PC-9 (cell line): ENCODE data around the gene LRRC27. TPM values are rescaled to one million over a fixed set of nuclear protein-coding genes. Genes with fewer than 3 reads are reported as not detected.

Experiments
- BruUV-seq: library from RNA; stranded (reverse); fragments of 400-500 nt; replicated peaks from 2 replicates; lab custom pipeline; 2021; lab: Mats Ljungman, UMichigan
- CTCF ChIA-PET: fragments of 300-600 bp; sonication (Branson Sonifier 250); formaldehyde crosslinking; loops from one replicate; lab custom pipeline; 2022; ENCODE audit warnings: antibody characterized with exemption; lab: Charles Lee
- POLR2A ChIA-PET: fragments of 300-600 bp; sonication (Branson Sonifier 250); formaldehyde crosslinking; loops from one replicate; lab custom pipeline; 2022; ENCODE audit warnings: antibody characterized with exemption; ENCODE audit not compliant: unreplicated experiment; lab: Charles Lee
- DNase-seq, 2 experiments: peaks; one replicate each; pipeline versions ENCODE4 v3.0.0 to v3.0.0-alpha.2; 2015 to 2022; ENCODE audit warnings: mixed read lengths in 1 of 2
- H2AFZ ChIP-seq: fragments of 200-600 bp; sonication (generic); 2 replicates; pipeline ENCODE4 v1.8.1; 2017; ENCODE audit warnings: antibody characterized with exemption
- H3F3A ChIP-seq: fragments of 200-600 bp; sonication (generic); 2 replicates; pipeline ENCODE4 v1.8.1; 2017; ENCODE audit warnings: antibody characterized with exemption, mild to moderate bottlenecking, low read depth; ENCODE audit not compliant: insufficient read depth
- H3K27ac ChIP-seq: fragments of 200-600 bp; sonication (generic); 2 replicates; pipeline ENCODE4 v1.6.1; 2016; ENCODE audit warnings: mixed run types
- H3K27me3 ChIP-seq: fragments of 200-600 bp; sonication (generic); 2 replicates; pipeline ENCODE4 v1.6.1; 2016; ENCODE audit warnings: low read depth, mixed run types; ENCODE audit not compliant: insufficient read depth
- H3K36me3 ChIP-seq: fragments of 200-600 bp; sonication (generic); 2 replicates; pipeline ENCODE4 v1.6.1; 2016; ENCODE audit warnings: low read depth, mixed run types
- H3K4me1 ChIP-seq: fragments of 200-600 bp; sonication (generic); replicated peaks from 2 replicates; pipeline ENCODE4 v1.6.1; 2016; ENCODE audit warnings: mixed run types; ENCODE audit not compliant: insufficient read depth
- H3K4me2 ChIP-seq: fragments of 200-600 bp; sonication (generic); 2 replicates; pipeline ENCODE4 v1.6.1; 2017; ENCODE audit warnings: mixed run types
- H3K4me3 ChIP-seq: fragments of 200-600 bp; sonication (generic); 2 replicates; pipeline ENCODE4 v1.6.1; 2016; ENCODE audit warnings: mixed run types
- H3K79me2 ChIP-seq: fragments of 200-600 bp; sonication (generic); 2 replicates; pipeline ENCODE4 v1.6.1; 2017; ENCODE audit warnings: low read depth, mixed run types
- H3K9me2 ChIP-seq: fragments of 200-600 bp; sonication (generic); 2 replicates; pipeline ENCODE4 v1.8.1; 2017; ENCODE audit warnings: mild to moderate bottlenecking; ENCODE audit not compliant: insufficient read depth
- H3K9me3 ChIP-seq: fragments of 200-600 bp; sonication (generic); 2 replicates; pipeline ENCODE4 v1.8.1; 2016; ENCODE audit warnings: low read depth; ENCODE audit not compliant: insufficient read depth
- H4K20me1 ChIP-seq: fragments of 200-600 bp; sonication (generic); 2 replicates; pipeline ENCODE4 v1.8.1; 2017; ENCODE audit not compliant: insufficient read depth
- CTCF ChIP-seq: fragments of 200-600 bp; sonication (generic); conservative IDR thresholded peaks from 2 replicates; pipeline ENCODE4 v1.6.1; 2017; ENCODE audit warnings: mixed run types, antibody characterized with exemption, mild to moderate bottlenecking, moderate library complexity
- EZH2 ChIP-seq: fragments of 200-600 bp; sonication (generic); IDR thresholded peaks from 2 replicates; pipeline ENCODE4 v1.8.0; 2017; ENCODE audit warnings: antibody characterized with exemption, low read depth
- intact Hi-C: fragments of 100-400 bp; cut with micrococcal nuclease; formaldehyde crosslinking; loops from one replicate; pipeline ENCODE4 v1.10.0; 2022; ENCODE audit not compliant: unreplicated experiment
- total RNA-seq: library from RNA; stranded (reverse); gene quantifications from 2 replicates; pipeline ENCODE4 v1.2.3, GENCODE V29; 2021

Gene LRRC27
- total RNA-seq, 1 experiment from 2014 or later = 10.0 TPM

- no peak for DNase-seq
- intact Hi-C loops = loop anchor here (10.0 kb wide), 1 partner anchor 253 kb away; no protein-coding TSS in a partner anchor
- TF ChIP-seq EZH2 (no peak), CTCF (no peak)
- H3K4me3 ChIP-seq = no peak overlapping the region
- no peaks in the 10 kb centered on the region for H3F3A ChIP-seq
- CTCF ChIA-PET = no interaction called here
- H3K79me2 ChIP-seq = no peaks in the 10 kb centered on the region
- H3K36me3 ChIP-seq = no peaks in the 10 kb centered on the region
- POLR2A ChIA-PET = no interaction called here
- no peaks in the 10 kb centered on the region for H3K4me1 ChIP-seq
- no TSS peak for BruUV-seq
- H2AFZ ChIP-seq = no peak overlapping the region
- no peaks in the 10 kb centered on the region for H4K20me1 ChIP-seq
- H3K4me2 ChIP-seq = no peak overlapping the region
- no peaks in the 10 kb centered on the region for H3K27me3 ChIP-seq
- H3K9me3 ChIP-seq = no peaks in the 10 kb centered on the region
- no peak overlapping the region for H3K27ac ChIP-seq
- H3K9me2 ChIP-seq = no peaks in the 10 kb centered on the region
These were observed 49.7 kb downstream of the LRRC27 start for GRCh38 chr10:132381741-132382140.

DNA sequence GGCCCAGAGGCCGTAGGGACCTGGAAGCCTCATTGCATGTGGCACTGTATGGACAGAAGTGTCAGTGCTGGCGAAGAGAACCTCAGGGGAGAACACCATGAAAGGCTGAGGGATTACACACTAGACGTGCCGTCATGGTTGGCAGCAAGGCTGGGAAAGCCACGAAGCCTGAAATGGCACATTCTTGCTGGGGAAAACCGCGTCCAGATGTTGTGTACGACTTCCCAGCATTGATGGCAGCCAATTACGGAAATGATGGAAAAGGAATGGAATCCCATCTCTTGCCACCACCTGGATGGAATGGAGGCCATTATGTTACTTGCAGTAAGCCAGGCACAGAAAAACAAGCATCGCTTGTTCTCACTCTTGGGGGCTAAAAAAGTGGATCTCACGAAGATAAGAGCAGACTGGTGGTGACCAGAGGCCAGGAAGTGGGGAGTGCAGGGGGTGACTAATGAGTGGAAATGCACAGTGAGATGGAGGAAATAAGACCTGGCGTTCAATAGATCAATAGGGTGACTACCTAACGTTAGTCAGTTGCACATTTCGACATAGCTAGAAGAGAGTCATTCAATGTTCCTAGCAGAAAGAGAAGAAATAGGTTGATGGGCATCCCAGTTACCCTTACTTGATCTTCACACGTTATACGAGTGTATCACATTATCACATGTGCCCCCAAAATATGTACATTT lies 50.4 kb downstream of the LRRC27 start:
- BruUV-seq = no TSS peak
- Histone ChIP-seq H2AFZ (no peak overlapping the region), H3K27ac (no peak overlapping the region), H3K9me2 (no peaks in the 10 kb centered on the region), H4K20me1 (no peaks in the 10 kb centered on the region), H3K4me1 (no peaks in the 10 kb centered on the region), H3K27me3 (no peaks in the 10 kb centered on the region), H3K36me3 (no peaks in the 10 kb centered on the region), H3K79me2 (no peaks in the 10 kb centered on the region), H3K4me2 (no peak overlapping the region), H3K4me3 (no peak overlapping the region), H3F3A (no peaks in the 10 kb centered on the region), H3K9me3 (no peaks in the 10 kb centered on the region)
- CTCF ChIA-PET = no interaction called here
- TF ChIP-seq CTCF (no peak), EZH2 (no peak)
- POLR2A ChIA-PET = no interaction called here
- DNase-seq = no peak
- intact Hi-C loops = loop anchor here (10.0 kb wide), 1 partner anchor 252 kb away; no protein-coding TSS in a partner anchor

GRCh38 chr10:132383101-132383500 lies 51.1 kb downstream of the LRRC27 start:
- H3K27me3 ChIP-seq = no peaks in the 10 kb centered on the region
- no peaks in the 10 kb centered on the region for H3K9me2 ChIP-seq
- no peaks in the 10 kb centered on the region for H3K9me3 ChIP-seq
- no TSS peak for BruUV-seq
- H3K4me2 ChIP-seq = no peak overlapping the region
- H3K27ac ChIP-seq = no peak overlapping the region
- ChIA-PET CTCF (no interaction called here), POLR2A (no interaction called here)
- H3K36me3 ChIP-seq = no peaks in the 10 kb centered on the region
- H4K20me1 ChIP-seq = no peaks in the 10 kb centered on the region
- no peak for DNase-seq
- H3F3A ChIP-seq = no peaks in the 10 kb centered on the region
- TF ChIP-seq EZH2 = no peak
- no peak for TF ChIP-seq CTCF
- no peak overlapping the region for H2AFZ ChIP-seq
- no peaks in the 10 kb centered on the region for H3K79me2 ChIP-seq
- intact Hi-C loops = loop anchor here (10.0 kb wide), 1 partner anchor 252 kb away; no protein-coding TSS in a partner anchor
- H3K4me1 ChIP-seq = no peaks in the 10 kb centered on the region
- H3K4me3 ChIP-seq = no peak overlapping the region
